Thoracic aorta (tissue), 2 donors: ENCODE data around the gene RANBP6. TPM values are rescaled to one million over a fixed set of nuclear protein-coding genes. Genes with fewer than 3 reads are reported as not detected.
"Not testable (repeated sequence)": the region's sequence is repeated elsewhere in the genome, so short reads cannot be mapped to it uniquely, and the experiment has no call there.

ENCODE experiments used
- ATAC-seq: fragments of 150-250 bp; one replicate; pipeline ENCODE4 v1.8.0; 2017; ENCODE audit warnings: low read depth; ENCODE audit not compliant: insufficient number of reproducible peaks, low FRiP score
- DNase-seq: peaks from one replicate; pipeline ENCODE4 v3.0.0-alpha.2; 2020; ENCODE audit warnings: low spot score
- H3K27ac ChIP-seq, 2 donors: fragments of 200-600 bp; sonication (generic); 1 replicate in 1 of 2; 2 replicates in 1 of 2; pipeline ENCODE4 v1.5.1; 2016; ENCODE audit warnings: mild to moderate bottlenecking in 2 of 2, moderate library complexity in 2 of 2
- H3K27me3 ChIP-seq: fragments of 200-600 bp; sonication (generic); replicated peaks from 2 replicates; pipeline ENCODE4 v1.6.0; 2016; ENCODE audit warnings: mild to moderate bottlenecking; ENCODE audit not compliant: insufficient read depth
- H3K36me3 ChIP-seq: fragments of 200-600 bp; sonication (generic); one replicate; pipeline ENCODE4 v1.5.1; 2016
- H3K4me1 ChIP-seq, 2 donors: fragments of 200-600 bp; sonication (generic); 1 replicate in 1 of 2; 2 replicates in 1 of 2; pipeline versions ENCODE4 v1.5.1 to v1.6.0; 2016; ENCODE audit warnings: low read depth in 2 of 2, mild to moderate bottlenecking in 1 of 2; ENCODE audit not compliant: control insufficient read depth in 1 of 2
- H3K4me3 ChIP-seq: fragments of 200-600 bp; sonication (generic); 2 replicates; pipeline ENCODE4 v1.5.1; 2016; ENCODE audit warnings: mild to moderate bottlenecking
- H3K9me3 ChIP-seq: fragments of 200-600 bp; sonication (generic); 2 replicates; pipeline ENCODE4 v1.5.1; 2016
- CTCF ChIP-seq: fragments of 200-600 bp; sonication (generic); IDR thresholded peaks from one replicate; pipeline ENCODE4 v1.5.1; 2019; ENCODE audit warnings: antibody characterized with exemption
- total RNA-seq, 2 donors: library from RNA; depleted of rRNA; stranded (reverse); fragments of >200 nt; gene quantifications; one replicate each; pipeline versions ENCODE4 v1.1.0 to v1.2.3, GENCODE V29; 2016

The RANBP6 gene
- total RNA-seq, 2 donors from 2014 or later: 8.4 to 23.6 TPM

- H3K36me3 ChIP-seq: no peaks in the 10 kb centered on the region
- H3K27me3 ChIP-seq: no peaks in the 10 kb centered on the region
- no peak overlapping the region for H3K27ac ChIP-seq
- ATAC-seq (no peak), DNase-seq (no peak)
- no peaks in the 10 kb centered on the region for H3K4me1 ChIP-seq
- peak; percentile 50 for TF ChIP-seq CTCF
- no peak overlapping the region for H3K4me3 ChIP-seq
- no peaks in the 10 kb centered on the region for H3K9me3 ChIP-seq
Observed at GRCh38 chr9:6024035-6024554, 8.7 kb upstream of the RANBP6 start.

- H3K4me3 ChIP-seq, ATAC-seq, H3K27me3 ChIP-seq, H3K9me3 ChIP-seq, H3K36me3 ChIP-seq, DNase-seq, H3K27ac ChIP-seq: not testable (repeated sequence)
- H3K4me1 ChIP-seq: peaks cover 16 to 24% of the 10 kb centered on the region in 2 donors
Observed at GRCh38 chr9:6016975-6017374, 1.6 kb upstream of the RANBP6 start.

- DNase-seq (no peak), ATAC-seq (no peak)
- H3K27ac ChIP-seq: peak overlapping the region; percentile 66 to 71
- no peaks in the 10 kb centered on the region for H3K9me3 ChIP-seq
- peaks cover 16 to 24% of the 10 kb centered on the region in 2 donors for H3K4me1 ChIP-seq
- TF ChIP-seq CTCF: no peak
- H3K27me3 ChIP-seq: no peaks in the 10 kb centered on the region
- H3K4me3 ChIP-seq: peak overlapping the region; percentile 89
- H3K36me3 ChIP-seq: peaks cover 5% of the 10 kb centered on the region
Observed at GRCh38 chr9:6014670-6015270, 654 bp downstream of the RANBP6 start.

GRCh38 chr9:6008169-6008979 is 7.0 kb downstream of the RANBP6 start:
- peak; percentile 98 for ATAC-seq
- Histone ChIP-seq H3K27me3 (no peaks in the 10 kb centered on the region), H3K4me3 (peak overlapping the region; percentile 98), H3K4me1 (peaks cover 25 to 37% of the 10 kb centered on the region in 2 donors), H3K9me3 (no peaks in the 10 kb centered on the region), H3K27ac (peak overlapping the region; percentile 98), H3K36me3 (peaks cover 5% of the 10 kb centered on the region)
- TF ChIP-seq CTCF: no peak
- DNase-seq: peak; percentile 90

GRCh38 chr9:6007770-6008168 is 7.7 kb downstream of the RANBP6 start:
- Histone ChIP-seq H3K36me3 (peaks cover 5% of the 10 kb centered on the region), H3K4me1 (peaks cover 25 to 37% of the 10 kb centered on the region in 2 donors), H3K4me3 (peak overlapping the region; percentile 98), H3K9me3 (no peaks in the 10 kb centered on the region), H3K27ac (peak overlapping the region; percentile 98), H3K27me3 (no peaks in the 10 kb centered on the region)
- ATAC-seq (peak; percentile 46), DNase-seq (peak; percentile 22)
- no peak for TF ChIP-seq CTCF
